ACHN (cell line): Measurements from ENCODE around the gene PARD3B.
A peak's percentile ranks its signal among the peaks of the same experiment; 100 is the strongest.

Experiments used
- DNase-seq: peaks from one replicate; pipeline ENCODE4 v3.0.0-alpha.2; 2015
- in situ Hi-C: cut with HindIII; loops from 2 replicates; pipeline ENCODE4 v1.10.0; 2017; ENCODE audit warnings: low sequenced_read_pairs, low pct_ligation_motif_present, low pct_unique_long_range_greater_than_20kb

Gene PARD3B

DNA sequence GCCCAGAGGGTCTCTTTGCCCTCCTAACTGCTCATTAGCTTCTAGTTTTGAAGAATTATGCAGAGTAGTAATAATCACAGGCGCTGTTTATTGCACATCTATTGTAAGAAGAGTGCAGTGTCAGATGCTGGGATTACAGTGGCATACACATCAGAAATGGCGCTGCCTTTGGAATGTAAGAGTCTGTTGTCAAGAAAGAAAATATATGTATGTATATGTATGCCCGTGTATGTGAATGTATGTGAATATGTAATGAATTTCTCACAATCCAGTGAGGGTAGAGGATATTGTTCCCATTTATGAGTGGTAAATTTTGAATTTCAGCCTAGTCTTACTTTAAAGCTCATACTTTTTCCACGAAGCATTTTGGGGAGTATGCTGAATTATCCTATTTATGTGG is 127.5 kb downstream of the PARD3B start:
- no peak for DNase-seq
- in situ Hi-C loops = no loop called here

DNA sequence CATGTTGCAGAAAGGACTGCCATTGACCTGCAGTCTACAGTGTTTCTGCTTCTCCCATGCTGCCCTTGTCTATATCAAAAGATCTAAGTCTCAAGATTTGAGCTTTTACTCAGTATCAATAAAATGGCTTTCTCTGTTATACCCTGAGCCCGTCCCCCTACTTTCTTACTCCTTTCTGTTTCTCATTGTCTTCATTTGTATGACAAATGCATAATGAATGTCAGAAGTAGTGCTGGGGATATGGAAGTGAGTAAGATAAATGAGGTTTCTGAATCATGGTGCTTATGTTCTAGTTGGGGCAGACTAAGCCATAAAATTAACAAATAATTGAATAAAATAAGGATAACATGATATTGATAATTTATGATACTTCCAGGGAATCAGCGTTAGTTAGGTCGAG is 128.6 kb downstream of the PARD3B start:
- in situ Hi-C loops = no loop called here

DNA sequence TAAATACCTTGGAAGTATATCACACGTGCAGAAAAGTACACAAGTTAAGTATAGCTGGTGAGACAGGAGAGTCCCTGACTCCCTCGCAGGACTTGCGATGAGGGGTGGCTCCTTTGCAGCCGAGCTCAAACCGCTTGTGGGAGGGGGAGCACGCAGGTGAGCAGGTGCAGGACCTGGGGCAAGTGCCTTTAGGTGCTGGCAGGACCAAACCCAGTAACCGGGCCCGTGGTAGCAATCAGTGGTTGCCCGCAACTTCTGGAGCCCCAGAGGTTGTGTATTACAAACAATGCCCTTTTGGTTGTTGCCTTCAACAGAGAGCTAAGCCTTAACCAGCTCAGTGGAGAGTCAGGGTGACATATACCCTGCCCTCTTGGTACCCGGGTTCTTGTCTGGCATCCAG is 132.8 kb downstream of the PARD3B start:
- no peak for DNase-seq
- in situ Hi-C loops = no loop called here

More for the DNA sequence above, 128.6 kb downstream of the PARD3B start:
- peak; percentile 23 for DNase-seq

DNA sequence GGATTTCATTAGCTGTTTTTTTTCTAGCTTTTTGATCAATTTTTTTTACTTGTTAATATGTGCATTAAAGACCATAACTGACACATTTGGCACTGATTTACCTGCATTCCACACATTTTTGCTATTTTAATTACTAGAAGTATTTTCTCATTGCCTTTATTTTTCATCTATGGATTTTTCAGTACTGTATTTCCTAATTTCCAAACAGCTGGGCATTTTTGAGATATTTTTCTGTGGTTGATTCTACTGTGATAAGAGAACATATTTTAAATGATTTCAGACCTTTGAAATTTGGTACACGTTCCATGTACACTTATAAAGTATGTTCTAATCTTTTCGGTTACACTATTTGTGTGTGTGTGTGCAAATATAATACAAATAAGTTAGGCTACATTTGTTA is 135.3 kb downstream of the PARD3B start:
- DNase-seq = no peak
- in situ Hi-C loops = no loop called here

GRCh38 chr2:204681412-204681811 is 136.1 kb downstream of the PARD3B start:
- in situ Hi-C loops = no loop called here
- DNase-seq = no peak

DNA sequence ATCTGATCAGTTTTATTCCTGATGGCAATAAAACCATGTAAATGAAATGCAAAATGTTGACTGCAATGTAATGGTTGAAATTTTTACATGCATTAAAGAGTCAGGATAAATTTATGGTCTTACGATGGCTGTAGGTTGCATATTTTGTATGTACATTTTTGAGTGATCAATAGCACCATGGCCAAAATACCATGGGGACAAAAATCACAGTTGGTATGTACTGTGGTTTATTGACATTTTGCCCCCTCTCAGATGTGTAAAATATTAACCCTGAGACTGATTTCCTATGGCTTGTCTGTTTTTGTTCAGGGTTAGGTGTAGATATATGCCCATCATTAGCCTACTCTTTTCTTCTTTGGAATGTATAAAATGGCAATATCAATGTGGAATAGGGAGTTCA is 138.1 kb downstream of the PARD3B start:
- no peak for DNase-seq
- in situ Hi-C loops = no loop called here

DNA sequence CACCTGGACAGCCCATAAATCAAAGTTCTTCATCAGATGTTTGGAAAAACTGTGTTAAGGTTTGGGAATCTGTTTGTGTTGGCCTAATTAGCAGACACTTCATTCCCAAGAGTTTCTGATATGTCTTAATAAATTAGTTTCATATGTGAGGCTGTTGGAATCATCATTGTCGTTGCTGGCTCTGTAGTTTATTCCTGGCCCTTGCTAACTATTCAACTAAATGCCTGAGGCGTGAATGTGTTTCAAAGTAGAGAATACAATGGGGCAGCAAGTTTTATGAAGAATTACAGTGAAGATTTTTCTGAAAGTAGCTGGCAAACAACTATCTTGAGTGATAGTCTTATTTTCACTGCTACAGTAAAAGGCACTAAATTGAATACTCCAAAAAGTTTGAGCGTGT is 141.1 kb downstream of the PARD3B start:
- no peak for DNase-seq
- in situ Hi-C loops = no loop called here

DNA sequence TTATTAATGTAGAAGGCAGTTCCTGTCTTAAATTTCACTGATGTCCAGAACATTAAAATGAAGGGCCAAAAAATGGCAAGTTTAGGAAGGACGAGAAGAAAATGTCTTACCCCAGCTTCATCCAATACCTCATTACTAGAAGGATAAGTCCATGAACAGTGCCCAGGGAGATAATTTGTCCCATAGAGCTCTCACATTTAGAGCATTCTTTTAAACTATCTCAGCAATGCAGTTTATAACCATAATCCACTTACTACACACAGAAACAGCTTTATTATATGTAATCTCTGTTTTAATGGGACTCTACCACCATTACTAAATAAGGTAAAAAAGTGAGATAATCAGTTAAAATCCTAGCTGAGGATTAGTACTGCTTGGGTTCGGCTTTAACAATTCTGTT is 142.5 kb downstream of the PARD3B start:
- in situ Hi-C loops = no loop called here
- DNase-seq = no peak

- in situ Hi-C loops = no loop called here
- DNase-seq = peak; percentile 90
Observed at GRCh38 chr2:204691911-204692510, 146.7 kb downstream of the PARD3B start.

DNA sequence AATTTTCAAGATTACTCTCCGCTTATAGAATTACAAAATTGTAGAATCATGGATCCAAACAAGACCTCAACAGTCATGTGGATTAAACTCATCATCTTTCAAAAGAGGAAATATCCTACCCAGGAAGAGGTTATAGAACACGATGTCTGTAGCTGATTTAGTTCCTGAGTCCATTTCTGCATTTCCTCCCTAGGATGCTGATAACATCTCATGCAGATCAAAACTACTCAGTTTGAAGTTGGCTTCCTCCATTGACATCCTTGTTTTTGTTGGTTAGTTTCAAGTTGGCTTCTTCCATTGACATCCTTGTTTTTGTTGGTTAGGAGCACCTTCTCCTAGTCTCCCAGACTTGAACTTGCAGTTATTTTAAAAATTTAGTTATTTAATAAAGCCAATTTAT is 147.5 kb downstream of the PARD3B start:
- DNase-seq = no peak

GRCh38 chr2:204693262-204693661 is 148.0 kb downstream of the PARD3B start:
- no peak for DNase-seq
- in situ Hi-C loops = no loop called here

More for the DNA sequence above, 147.5 kb downstream of the PARD3B start:
- in situ Hi-C loops = no loop called here

GRCh38 chr2:204695506-204695905 is 150.2 kb downstream of the PARD3B start:
- DNase-seq = no peak
- in situ Hi-C loops = no loop called here

GRCh38 chr2:204696124-204696523 is 150.8 kb downstream of the PARD3B start:
- in situ Hi-C loops = no loop called here
- no peak for DNase-seq

- in situ Hi-C loops = no loop called here
- peak; percentile 78 for DNase-seq
Observed at GRCh38 chr2:204705243-204705932, 160.1 kb downstream of the PARD3B start.

DNA sequence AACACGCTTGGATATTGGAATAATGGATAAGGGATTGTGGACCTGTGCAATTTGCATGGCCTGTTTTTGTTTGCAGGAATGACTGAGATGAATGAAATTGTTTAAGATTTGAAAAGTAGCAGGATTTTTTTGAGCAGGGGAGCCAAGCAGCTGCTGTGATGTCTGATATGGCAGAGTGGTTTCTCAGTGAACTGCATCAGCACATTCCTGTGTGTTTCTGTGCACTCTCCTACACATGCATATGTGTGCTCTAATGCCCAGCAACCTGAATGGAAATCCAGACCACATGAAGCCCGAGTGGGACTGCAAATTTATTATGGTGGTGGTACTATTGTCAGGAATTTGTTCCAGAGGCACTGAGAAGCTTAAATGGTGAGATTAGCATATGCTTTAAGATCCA is 161.7 kb downstream of the PARD3B start:
- DNase-seq = peak; percentile 52
- in situ Hi-C loops = no loop called here

DNA sequence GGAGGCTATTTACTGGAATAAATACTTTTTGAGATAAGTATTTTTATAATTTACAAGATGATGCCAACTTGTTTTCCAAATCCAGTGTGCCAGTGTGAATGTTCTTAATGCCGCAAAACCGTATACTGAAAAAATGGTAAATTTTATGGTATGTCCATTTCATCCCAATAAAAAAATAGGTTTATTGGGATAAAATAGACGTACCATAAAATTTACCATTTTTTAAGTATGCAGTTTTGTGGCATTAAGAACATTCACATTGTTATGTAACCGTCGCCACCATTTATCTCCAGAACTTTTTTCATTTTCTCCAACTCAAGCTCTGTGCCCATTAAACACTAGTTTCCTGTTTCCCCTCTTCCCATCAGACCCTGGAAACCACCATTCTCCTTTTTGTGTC is 167.9 kb downstream of the PARD3B start:
- DNase-seq = no peak
- in situ Hi-C loops = no loop called here

DNA sequence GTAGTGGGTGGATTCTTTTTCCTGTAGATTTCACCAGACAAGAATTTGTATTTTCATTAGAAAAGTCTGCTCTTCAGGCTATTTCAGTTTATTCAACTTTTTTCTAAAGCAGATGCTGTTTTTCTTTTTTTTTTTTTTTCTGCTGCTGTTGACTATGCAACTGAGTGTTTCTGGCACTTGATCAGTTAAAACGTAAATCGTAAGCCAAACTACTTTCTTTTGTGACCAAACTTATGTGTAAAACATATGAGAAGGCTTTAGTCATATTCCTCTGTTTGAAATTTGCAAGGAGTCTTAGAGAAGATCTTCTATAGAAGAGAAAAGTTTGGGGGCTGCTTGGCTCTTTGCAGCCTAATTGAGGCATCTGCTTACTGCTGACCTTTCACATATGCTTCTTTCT is 170.1 kb downstream of the PARD3B start:
- no peak for DNase-seq
- in situ Hi-C loops = no loop called here

DNA sequence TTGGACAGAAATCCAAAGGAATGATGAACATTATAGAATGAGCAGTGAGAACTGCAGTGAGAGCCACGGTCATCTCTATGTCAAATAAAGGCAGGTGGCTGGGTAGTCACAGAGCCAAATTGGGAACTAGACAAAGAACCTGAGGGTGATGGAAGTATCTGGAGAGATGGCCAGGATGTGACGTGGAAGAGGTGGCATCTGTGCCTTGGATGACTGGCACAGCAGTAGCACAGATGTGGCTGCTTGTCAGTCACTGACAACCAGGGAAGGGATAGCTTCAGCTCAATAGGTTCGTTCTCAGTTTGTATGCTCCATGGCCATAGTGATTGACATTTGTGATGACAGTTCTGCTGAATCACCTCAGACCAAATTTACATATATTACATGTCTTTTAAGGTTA is 172.3 kb downstream of the PARD3B start:
- no peak for DNase-seq

GRCh38 chr2:204718607-204719006 is 173.3 kb downstream of the PARD3B start:
- in situ Hi-C loops = no loop called here
- no peak for DNase-seq

More for the DNA sequence above, 172.3 kb downstream of the PARD3B start:
- in situ Hi-C loops = no loop called here

GRCh38 chr2:204720874-204721273 is 175.6 kb downstream of the PARD3B start:
- in situ Hi-C loops = no loop called here
- no peak for DNase-seq
